HG03280 (cell line): ENCODE measurements around the gene SIGLEC10.
"Not testable (repeated sequence)": the region's sequence is repeated elsewhere in the genome, so short reads cannot be mapped to it uniquely, and the experiment has no call there.

Experiments
- ATAC-seq: cut with Tn5 transposase; IDR thresholded peaks from one replicate; pipeline ENCODE4 v1.9.1; 2021; ENCODE audit warnings: mild to moderate bottlenecking, moderate library complexity; ENCODE audit not compliant: unreplicated experiment

SIGLEC10 gene

GRCh38 chr19:51440052-51440451 lies 22.6 kb upstream of the SIGLEC10 start:
- no peak for ATAC-seq

- no peak for ATAC-seq
Observed at GRCh38 chr19:51439021-51439465, 21.6 kb upstream of the SIGLEC10 start.

- ATAC-seq = no peak
Observed at GRCh38 chr19:51434456-51434855, 17.0 kb upstream of the SIGLEC10 start.

GRCh38 chr19:51433043-51433442 lies 15.6 kb upstream of the SIGLEC10 start:
- no peak for ATAC-seq

GRCh38 chr19:51431124-51431523 lies 13.7 kb upstream of the SIGLEC10 start:
- ATAC-seq = no peak

- no peak for ATAC-seq
Observed at GRCh38 chr19:51430221-51430620, 12.8 kb upstream of the SIGLEC10 start.

- ATAC-seq = no peak
Observed at GRCh38 chr19:51427201-51427600, 9.8 kb upstream of the SIGLEC10 start.

GRCh38 chr19:51422053-51422448 lies 4.6 kb upstream of the SIGLEC10 start:
- peak; percentile 54 for ATAC-seq

GRCh38 chr19:51421229-51422052 lies 4.0 kb upstream of the SIGLEC10 start:
- no peak for ATAC-seq

GRCh38 chr19:51420511-51420910 lies 3.1 kb upstream of the SIGLEC10 start:
- ATAC-seq = not testable (repeated sequence)

GRCh38 chr19:51418707-51419106 lies 1.3 kb upstream of the SIGLEC10 start:
- ATAC-seq = no peak

GRCh38 chr19:51417810-51418157 lies 342 bp upstream of the SIGLEC10 start:
- peak; percentile 42 for ATAC-seq

- ATAC-seq = not testable (repeated sequence)
Observed at GRCh38 chr19:51416422-51416821, 1.0 kb downstream of the SIGLEC10 start.

- no peak for ATAC-seq
Observed at GRCh38 chr19:51415187-51415586, 2.3 kb downstream of the SIGLEC10 start.

- no peak for ATAC-seq
Observed at GRCh38 chr19:51410950-51411748, 6.3 kb downstream of the SIGLEC10 start.

- ATAC-seq = no peak
Observed at GRCh38 chr19:51407511-51408131, 9.8 kb downstream of the SIGLEC10 start.

GRCh38 chr19:51402117-51402516 lies 15.3 kb downstream of the SIGLEC10 start:
- no peak for ATAC-seq

GRCh38 chr19:51399936-51400335 lies 17.5 kb downstream of the SIGLEC10 start:
- not testable (repeated sequence) for ATAC-seq

- ATAC-seq = no peak
Observed at GRCh38 chr19:51399231-51399630, 18.2 kb downstream of the SIGLEC10 start.

GRCh38 chr19:51398096-51398704 lies 19.2 kb downstream of the SIGLEC10 start:
- no peak for ATAC-seq

- not testable (repeated sequence) for ATAC-seq
Observed at GRCh38 chr19:51397453-51397852, 20.0 kb downstream of the SIGLEC10 start.
